Neural cell (in vitro differentiated cells): ENCODE data around the gene SELENOO. TPM values are rescaled to one million over a fixed set of nuclear protein-coding genes. Genes with fewer than 3 reads are reported as not detected.

Experiments used
- H2AFZ ChIP-seq: fragments of 200-600, 300-800 bp; sonication (generic), shearing (Covaris generic); 2 replicates; pipeline ENCODE4 v1.6.0; 2014; ENCODE audit warnings: low read depth, mild to moderate bottlenecking, antibody characterized with exemption, low read length, moderate library complexity
- H3F3A ChIP-seq: fragments of 200-600 bp; shearing (Covaris generic); 2 replicates; pipeline ENCODE4 v1.6.1; 2016; ENCODE audit warnings: mild to moderate bottlenecking, moderate library complexity, mixed read lengths, antibody characterized with exemption, low read length; ENCODE audit not compliant: insufficient read depth, poor library complexity, severe bottlenecking
- H3K27ac ChIP-seq: fragments of 200-600, 300-800 bp; sonication (generic), shearing (Covaris generic); 2 replicates; pipeline ENCODE4 v1.5.1; 2014; ENCODE audit warnings: mild to moderate bottlenecking, low read length, moderate library complexity
- H3K27me3 ChIP-seq: fragments of 300-800, 200-600 bp; sonication (generic), shearing (Covaris generic); 2 replicates; pipeline ENCODE4 v1.6.0; 2014; ENCODE audit warnings: mild to moderate bottlenecking, low read depth, low read length, moderate library complexity; ENCODE audit not compliant: insufficient read depth
- H3K36me3 ChIP-seq: fragments of 300-800, 200-600 bp; sonication (generic), shearing (Covaris generic); 2 replicates; pipeline ENCODE4 v1.5.1; 2014; ENCODE audit warnings: mild to moderate bottlenecking, antibody characterized with exemption, low read length, moderate library complexity; ENCODE audit not compliant: insufficient read depth
- H3K4me2 ChIP-seq: fragments of 300-800, 200-600 bp; sonication (generic), shearing (Covaris generic); 2 replicates; pipeline ENCODE4 v1.6.0; 2014; ENCODE audit warnings: mild to moderate bottlenecking, low read length
- H3K4me3 ChIP-seq: fragments of 300-800, 200-600 bp; sonication (generic), shearing (Covaris generic); 2 replicates; pipeline ENCODE4 v1.5.1; 2014; ENCODE audit warnings: mild to moderate bottlenecking, low read length, moderate library complexity
- H3K79me2 ChIP-seq: fragments of 200-600 bp; shearing (Covaris generic); replicated peaks from 2 replicates; pipeline ENCODE4 v1.6.0; 2014; ENCODE audit warnings: mild to moderate bottlenecking, low read length, moderate library complexity; ENCODE audit not compliant: insufficient read depth
- H3K9ac ChIP-seq: fragments of 300-800, 200-600 bp; sonication (generic), shearing (Covaris generic); 2 replicates; pipeline ENCODE4 v1.6.1; 2016; ENCODE audit warnings: mild to moderate bottlenecking, low read length, mixed read lengths
- H3K9me2 ChIP-seq: fragments of 200-600 bp; shearing (Covaris generic); 2 replicates; pipeline ENCODE4 v1.6.1; 2016; ENCODE audit warnings: mild to moderate bottlenecking, low read length, mixed read lengths; ENCODE audit not compliant: insufficient read depth
- H3K9me3 ChIP-seq: fragments of 200-600, 300-800 bp; sonication (generic), shearing (Covaris generic); 2 replicates; pipeline ENCODE4 v1.6.1; 2016; ENCODE audit warnings: mild to moderate bottlenecking, mixed run types, low read length, moderate library complexity, mixed read lengths
- H4K20me1 ChIP-seq: fragments of 200-600 bp; shearing (Covaris generic); 2 replicates; pipeline ENCODE4 v1.6.1; 2016; ENCODE audit warnings: mild to moderate bottlenecking, mixed run types; ENCODE audit not compliant: insufficient read depth
- EP300 ChIP-seq: fragments of 450-650 bp; conservative IDR thresholded peaks from 2 replicates; pipeline ENCODE4 v1.6.1; 2014; ENCODE audit warnings: antibody characterized with exemption, mild to moderate bottlenecking, moderate library complexity; ENCODE audit not compliant: poor library complexity, severe bottlenecking
- EZH2 ChIP-seq: fragments of 200-600, 300-800 bp; shearing (Covaris generic), sonication (generic); IDR thresholded peaks from 2 replicates; pipeline ENCODE4 v1.6.1; 2014; ENCODE audit warnings: antibody characterized with exemption, low read length, borderline replicate concordance, mild to moderate bottlenecking; ENCODE audit not compliant: insufficient read depth, poor library complexity, severe bottlenecking
- MXI1 ChIP-seq: fragments of 450-650 bp; conservative IDR thresholded peaks from 2 replicates; pipeline ENCODE4 v1.6.1; 2014; ENCODE audit warnings: antibody characterized with exemption, mild to moderate bottlenecking; ENCODE audit not compliant: poor library complexity, severe bottlenecking
- POLR2AphosphoS5 ChIP-seq: IDR thresholded peaks from 2 replicates; pipeline ENCODE4 v1.6.1; 2012
- RAD21 ChIP-seq: fragments of 450-650 bp; conservative IDR thresholded peaks from 2 replicates; pipeline ENCODE4 v1.6.1; 2014; ENCODE audit warnings: antibody characterized with exemption, mild to moderate bottlenecking, moderate library complexity
- REST ChIP-seq: IDR thresholded peaks from 2 replicates; pipeline ENCODE4 v1.6.1; 2012; ENCODE audit warnings: borderline replicate concordance
- SMC3 ChIP-seq: fragments of 450-650 bp; conservative IDR thresholded peaks from 2 replicates; pipeline ENCODE4 v1.6.1; 2014; ENCODE audit warnings: antibody characterized with exemption, mild to moderate bottlenecking, moderate library complexity; ENCODE audit not compliant: poor library complexity
- TAF1 ChIP-seq: IDR thresholded peaks from 2 replicates; pipeline ENCODE4 v1.6.1; 2012; ENCODE audit warnings: low read depth
- polyA plus RNA-seq: library from polyadenylated mRNA; depleted of rRNA; stranded (reverse); fragments of >200 nt; gene quantifications from 2 replicates; pipeline ENCODE4 v1.2.3, GENCODE V29; 2014
- TF ChIP-seq, protein P1 (sequence below): fragments of 450-650 bp; IDR thresholded peaks from 2 replicates; pipeline ENCODE4 v1.5.1; 2014; ENCODE audit warnings: antibody characterized with exemption, mild to moderate bottlenecking, moderate library complexity; ENCODE audit not compliant: poor library complexity, severe bottlenecking

The SELENOO gene
- polyA plus RNA-seq, 1 donor from 2014 or later, result 42.0 TPM

- Histone ChIP-seq H3K9me2 (no peaks in the 10 kb centered on the region), H2AFZ (no peak overlapping the region), H3K9ac (no peak overlapping the region), H3K27me3 (peaks cover 7% of the 10 kb centered on the region), H3K36me3 (no peaks in the 10 kb centered on the region), H3K4me3 (no peak overlapping the region), H3K4me2 (no peak overlapping the region), H4K20me1 (no peaks in the 10 kb centered on the region), H3K27ac (no peak overlapping the region), H3F3A (no peaks in the 10 kb centered on the region), H3K9me3 (no peaks in the 10 kb centered on the region), H3K79me2 (no peaks in the 10 kb centered on the region)
- no peak for TF ChIP-seq SMC3
- TF ChIP-seq, protein P1, sequence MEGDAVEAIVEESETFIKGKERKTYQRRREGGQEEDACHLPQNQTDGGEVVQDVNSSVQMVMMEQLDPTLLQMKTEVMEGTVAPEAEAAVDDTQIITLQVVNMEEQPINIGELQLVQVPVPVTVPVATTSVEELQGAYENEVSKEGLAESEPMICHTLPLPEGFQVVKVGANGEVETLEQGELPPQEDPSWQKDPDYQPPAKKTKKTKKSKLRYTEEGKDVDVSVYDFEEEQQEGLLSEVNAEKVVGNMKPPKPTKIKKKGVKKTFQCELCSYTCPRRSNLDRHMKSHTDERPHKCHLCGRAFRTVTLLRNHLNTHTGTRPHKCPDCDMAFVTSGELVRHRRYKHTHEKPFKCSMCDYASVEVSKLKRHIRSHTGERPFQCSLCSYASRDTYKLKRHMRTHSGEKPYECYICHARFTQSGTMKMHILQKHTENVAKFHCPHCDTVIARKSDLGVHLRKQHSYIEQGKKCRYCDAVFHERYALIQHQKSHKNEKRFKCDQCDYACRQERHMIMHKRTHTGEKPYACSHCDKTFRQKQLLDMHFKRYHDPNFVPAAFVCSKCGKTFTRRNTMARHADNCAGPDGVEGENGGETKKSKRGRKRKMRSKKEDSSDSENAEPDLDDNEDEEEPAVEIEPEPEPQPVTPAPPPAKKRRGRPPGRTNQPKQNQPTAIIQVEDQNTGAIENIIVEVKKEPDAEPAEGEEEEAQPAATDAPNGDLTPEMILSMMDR, result no peak
- no peak for TF ChIP-seq EZH2
- no peak for TF ChIP-seq REST
- TF ChIP-seq EP300, result no peak
- no peak for TF ChIP-seq POLR2AphosphoS5
- TF ChIP-seq RAD21, result no peak
- no peak for TF ChIP-seq MXI1
- TF ChIP-seq TAF1, result no peak
Observed at GRCh38 chr22:50173311-50173982, 27.4 kb upstream of the SELENOO start.

GRCh38 chr22:50173983-50174355 lies 26.8 kb upstream of the SELENOO start:
- no peaks in the 10 kb centered on the region for H3K9me2 ChIP-seq
- H3K9me3 ChIP-seq, result no peaks in the 10 kb centered on the region
- no peaks in the 10 kb centered on the region for H3K79me2 ChIP-seq
- H3K4me2 ChIP-seq, result no peak overlapping the region
- H3K36me3 ChIP-seq, result no peaks in the 10 kb centered on the region
- no peak overlapping the region for H3K9ac ChIP-seq
- no peaks in the 10 kb centered on the region for H4K20me1 ChIP-seq
- peaks cover 5% of the 10 kb centered on the region for H3K27me3 ChIP-seq
- TF ChIP-seq EP300 (no peak), EZH2 (no peak), POLR2AphosphoS5 (no peak), MXI1 (no peak)
- H3K4me3 ChIP-seq, result no peak overlapping the region
- H2AFZ ChIP-seq, result no peak overlapping the region
- no peaks in the 10 kb centered on the region for H3F3A ChIP-seq
- no peak overlapping the region for H3K27ac ChIP-seq
